Mononuclear cell (primary cell): ENCODE results near the gene IER5. TPM values are rescaled to one million over a fixed set of nuclear protein-coding genes. Genes with fewer than 3 reads are reported as not detected.

Experiments used
- H3K27me3 ChIP-seq: 2 replicates; pipeline ENCODE4 v1.6.0; 2011; ENCODE audit warnings: low read length, control low read depth; ENCODE audit not compliant: insufficient read depth
- H3K4me1 ChIP-seq: 2 replicates; pipeline ENCODE4 v1.5.1; 2011; ENCODE audit warnings: mild to moderate bottlenecking, low read length, control low read depth; ENCODE audit not compliant: insufficient read depth
- H3K4me3 ChIP-seq: 2 replicates; pipeline ENCODE4 v1.5.1; 2011; ENCODE audit warnings: mild to moderate bottlenecking, low read length, moderate library complexity
- H3K9me3 ChIP-seq: 2 replicates; pipeline ENCODE4 v1.5.1; 2011; ENCODE audit warnings: low read depth, mild to moderate bottlenecking, control low read depth, low read length
- total RNA-seq: library from RNA; depleted of rRNA; stranded (reverse); fragments of >200 nt; gene quantifications from one replicate; pipeline ENCODE4 v1.2.3, GENCODE V29; 2012

The IER5 gene
- total RNA-seq, 1 donor = 170 TPM

GRCh38 chr1:181087400-181087901 is 1.0 kb upstream of the IER5 start:
- Histone ChIP-seq H3K27me3 (no peaks in the 10 kb centered on the region), H3K4me1 (peaks cover 50% of the 10 kb centered on the region), H3K4me3 (no peak overlapping the region), H3K9me3 (no peaks in the 10 kb centered on the region)

GRCh38 chr1:181089017-181089675 is 646 bp downstream of the IER5 start:
- H3K4me1 ChIP-seq = peaks cover 61% of the 10 kb centered on the region
- no peaks in the 10 kb centered on the region for H3K27me3 ChIP-seq
- peak overlapping the region; percentile 89 for H3K4me3 ChIP-seq
- no peaks in the 10 kb centered on the region for H3K9me3 ChIP-seq

GRCh38 chr1:181089676-181090544 is 1.4 kb downstream of the IER5 start:
- no peaks in the 10 kb centered on the region for H3K9me3 ChIP-seq
- peaks cover 56% of the 10 kb centered on the region for H3K4me1 ChIP-seq
- H3K4me3 ChIP-seq = peak overlapping the region; percentile 89
- H3K27me3 ChIP-seq = no peaks in the 10 kb centered on the region

GRCh38 chr1:181090641-181091126 is 2.2 kb downstream of the IER5 start:
- Histone ChIP-seq H3K27me3 (no peaks in the 10 kb centered on the region), H3K4me3 (peak overlapping the region; percentile 89), H3K9me3 (no peaks in the 10 kb centered on the region), H3K4me1 (peaks cover 56% of the 10 kb centered on the region)

GRCh38 chr1:181091309-181092040 is 3.0 kb downstream of the IER5 start:
- H3K4me3 ChIP-seq = peak overlapping the region; percentile 89
- no peaks in the 10 kb centered on the region for H3K9me3 ChIP-seq
- H3K4me1 ChIP-seq = peaks cover 50% of the 10 kb centered on the region
- no peaks in the 10 kb centered on the region for H3K27me3 ChIP-seq

GRCh38 chr1:181092056-181092455 is 3.6 kb downstream of the IER5 start:
- Histone ChIP-seq H3K9me3 (no peaks in the 10 kb centered on the region), H3K4me3 (no peak overlapping the region), H3K27me3 (no peaks in the 10 kb centered on the region), H3K4me1 (peaks cover 49% of the 10 kb centered on the region)

- peaks cover 40% of the 10 kb centered on the region for H3K4me1 ChIP-seq
- H3K27me3 ChIP-seq = no peaks in the 10 kb centered on the region
- H3K4me3 ChIP-seq = no peak overlapping the region
- no peaks in the 10 kb centered on the region for H3K9me3 ChIP-seq
These were observed 4.5 kb downstream of the IER5 start for GRCh38 chr1:181092883-181093458.

GRCh38 chr1:181094416-181095212 is 6.1 kb downstream of the IER5 start:
- no peaks in the 10 kb centered on the region for H3K9me3 ChIP-seq
- no peak overlapping the region for H3K4me3 ChIP-seq
- peaks cover 45% of the 10 kb centered on the region for H3K4me1 ChIP-seq
- no peaks in the 10 kb centered on the region for H3K27me3 ChIP-seq

GRCh38 chr1:181095260-181095659 is 6.8 kb downstream of the IER5 start:
- peaks cover 50% of the 10 kb centered on the region for H3K4me1 ChIP-seq
- no peaks in the 10 kb centered on the region for H3K27me3 ChIP-seq
- H3K9me3 ChIP-seq = no peaks in the 10 kb centered on the region
- no peak overlapping the region for H3K4me3 ChIP-seq

GRCh38 chr1:181095763-181096184 is 7.3 kb downstream of the IER5 start:
- H3K27me3 ChIP-seq = no peaks in the 10 kb centered on the region
- H3K9me3 ChIP-seq = no peaks in the 10 kb centered on the region
- H3K4me1 ChIP-seq = peaks cover 47% of the 10 kb centered on the region
- H3K4me3 ChIP-seq = no peak overlapping the region

- no peaks in the 10 kb centered on the region for H3K9me3 ChIP-seq
- H3K4me3 ChIP-seq = no peak overlapping the region
- H3K4me1 ChIP-seq = peaks cover 44% of the 10 kb centered on the region
- no peaks in the 10 kb centered on the region for H3K27me3 ChIP-seq
These were observed 8.7 kb downstream of the IER5 start for GRCh38 chr1:181097242-181097641.

- H3K4me1 ChIP-seq = peaks cover 46% of the 10 kb centered on the region
- no peak overlapping the region for H3K4me3 ChIP-seq
- no peaks in the 10 kb centered on the region for H3K27me3 ChIP-seq
- no peaks in the 10 kb centered on the region for H3K9me3 ChIP-seq
These were observed 10.9 kb downstream of the IER5 start for GRCh38 chr1:181099152-181100014.
